ENCODE data around the gene RAI1. TPM values are rescaled to one million over a fixed set of nuclear protein-coding genes. Genes with fewer than 3 reads are reported as not detected.

RAI1 gene
- total RNA-seq, 1 donor: 23.2 TPM

GRCh38 chr17:17680477-17681186, 626 bp upstream of the RAI1 start:
- no peak for DNase-seq (ENCODE audit: low read depth in 2 of 3, low spot score in 2 of 3)

- DNase-seq (ENCODE audit: low read depth in 2 of 3, low spot score in 2 of 3): peak in 2 of 3 donors; percentile 40 to 46
These were observed 560 bp downstream of the RAI1 start for GRCh38 chr17:17681744-17682292.

DNA sequence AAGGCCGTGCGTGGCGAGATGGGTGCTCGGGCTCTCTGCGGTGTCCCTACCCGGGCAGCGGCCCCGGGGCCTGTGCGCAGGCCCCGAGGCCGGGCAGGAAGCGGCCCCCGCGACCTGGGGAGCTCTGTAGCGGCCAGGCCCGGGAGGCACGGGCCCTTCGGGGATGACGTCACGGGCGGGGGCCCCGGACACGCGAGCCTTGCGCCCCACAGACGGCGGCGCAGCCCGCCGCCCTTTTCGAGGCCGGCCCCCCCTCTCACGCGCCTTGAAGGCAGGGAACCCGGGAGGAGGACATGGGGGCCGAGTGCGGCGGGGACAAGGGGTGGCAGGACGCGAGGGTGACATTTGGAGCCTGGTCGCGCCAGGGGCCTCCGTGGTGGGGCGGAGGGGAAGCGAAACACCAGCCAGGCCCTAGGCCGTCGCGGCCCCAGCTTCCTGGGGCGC, 1.1 kb downstream of the RAI1 start:
- peak in 2 of 3 donors; percentile 42 to 57 for DNase-seq (ENCODE audit: low read depth in 2 of 3, low spot score in 2 of 3)

DNA sequence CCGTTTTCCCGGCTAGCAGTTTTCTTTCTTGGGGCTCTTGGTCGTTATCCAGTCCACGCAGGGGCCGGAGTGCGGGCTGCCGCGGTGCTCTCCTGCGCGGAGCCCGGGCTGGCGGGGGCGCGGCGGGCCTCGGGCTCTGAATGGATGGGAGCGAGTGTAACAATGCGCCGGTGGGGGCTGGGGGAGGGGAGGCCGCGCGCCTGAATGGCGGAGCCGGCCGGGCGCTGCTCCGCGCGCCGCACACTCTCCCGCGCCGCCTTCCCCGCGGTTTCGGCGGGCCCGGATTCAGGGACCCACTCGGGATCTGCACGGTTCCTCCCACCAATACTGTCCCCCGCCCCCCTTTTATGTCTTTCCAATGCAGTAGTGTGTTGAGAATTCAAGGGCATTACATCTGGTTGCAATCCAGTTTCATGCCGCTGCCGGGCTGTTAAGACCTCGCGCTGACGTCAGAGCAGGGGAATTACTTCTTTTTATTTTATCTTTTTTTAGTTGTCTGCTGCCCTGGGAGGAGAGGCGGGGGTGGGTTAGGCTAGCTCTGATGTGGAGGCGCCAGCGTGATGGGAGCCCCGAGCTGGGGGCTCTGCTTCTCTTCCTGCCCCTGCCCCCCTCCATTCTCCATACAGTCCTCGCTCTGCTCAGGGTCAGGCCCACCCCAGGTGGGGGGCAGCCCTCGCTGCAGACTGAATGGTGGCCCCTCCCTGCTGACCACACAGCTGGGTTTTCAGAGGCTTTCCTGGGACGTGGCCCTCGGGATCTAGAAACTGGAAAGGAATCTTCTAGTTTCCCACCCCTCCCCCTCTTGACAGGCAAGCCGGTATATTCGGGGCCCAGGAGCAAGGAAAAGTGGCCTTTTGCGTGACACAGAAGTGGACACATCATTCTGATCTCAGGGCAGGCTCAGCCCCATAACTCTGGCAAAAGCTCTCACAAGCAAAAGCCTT, 1.8 kb downstream of the RAI1 start:
- DNase-seq (ENCODE audit: low read depth in 2 of 3, low spot score in 2 of 3): peak; percentile 54 to 75 (median 67)

- DNase-seq (ENCODE audit: low read depth in 2 of 3, low spot score in 2 of 3): no peak
These were observed 2.6 kb downstream of the RAI1 start for GRCh38 chr17:17683710-17684365.

GRCh38 chr17:17684906-17685774, 3.9 kb downstream of the RAI1 start:
- no peak for DNase-seq (ENCODE audit: low read depth in 2 of 3, low spot score in 2 of 3)

- peak in 2 of 3 donors; percentile 42 to 43 for DNase-seq (ENCODE audit: low read depth in 2 of 3, low spot score in 2 of 3)
These were observed 4.6 kb downstream of the RAI1 start for GRCh38 chr17:17685775-17686291.

- DNase-seq (ENCODE audit: low read depth in 2 of 3, low spot score in 2 of 3): no peak
These were observed 8.1 kb downstream of the RAI1 start for GRCh38 chr17:17689312-17689711.

DNA sequence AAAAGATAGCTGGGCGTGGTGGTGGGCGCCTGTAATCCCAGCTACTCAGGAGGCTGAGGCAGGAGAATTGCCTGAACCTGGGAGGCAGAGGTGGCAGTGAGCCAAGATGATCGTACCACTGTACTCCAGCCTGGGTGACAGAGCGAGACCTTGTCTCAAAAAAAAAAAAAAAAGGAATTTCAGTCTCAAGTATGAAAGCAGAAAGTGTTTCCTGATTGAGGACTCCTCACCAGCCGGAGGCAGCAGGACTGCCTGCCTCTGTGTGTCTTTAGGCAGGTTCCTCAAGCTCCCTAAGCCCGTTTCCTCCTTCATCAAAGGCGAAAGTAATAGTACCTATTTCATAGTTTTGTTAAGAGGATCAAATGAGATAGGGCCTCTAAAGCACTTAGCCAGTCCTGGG, 9.0 kb downstream of the RAI1 start:
- DNase-seq (ENCODE audit: low read depth in 2 of 3, low spot score in 2 of 3): peak in 1 of 3 donors; percentile 29

- no peak for DNase-seq (ENCODE audit: low read depth in 2 of 3, low spot score in 2 of 3)
These were observed 10.4 kb downstream of the RAI1 start for GRCh38 chr17:17691468-17692263.

DNA sequence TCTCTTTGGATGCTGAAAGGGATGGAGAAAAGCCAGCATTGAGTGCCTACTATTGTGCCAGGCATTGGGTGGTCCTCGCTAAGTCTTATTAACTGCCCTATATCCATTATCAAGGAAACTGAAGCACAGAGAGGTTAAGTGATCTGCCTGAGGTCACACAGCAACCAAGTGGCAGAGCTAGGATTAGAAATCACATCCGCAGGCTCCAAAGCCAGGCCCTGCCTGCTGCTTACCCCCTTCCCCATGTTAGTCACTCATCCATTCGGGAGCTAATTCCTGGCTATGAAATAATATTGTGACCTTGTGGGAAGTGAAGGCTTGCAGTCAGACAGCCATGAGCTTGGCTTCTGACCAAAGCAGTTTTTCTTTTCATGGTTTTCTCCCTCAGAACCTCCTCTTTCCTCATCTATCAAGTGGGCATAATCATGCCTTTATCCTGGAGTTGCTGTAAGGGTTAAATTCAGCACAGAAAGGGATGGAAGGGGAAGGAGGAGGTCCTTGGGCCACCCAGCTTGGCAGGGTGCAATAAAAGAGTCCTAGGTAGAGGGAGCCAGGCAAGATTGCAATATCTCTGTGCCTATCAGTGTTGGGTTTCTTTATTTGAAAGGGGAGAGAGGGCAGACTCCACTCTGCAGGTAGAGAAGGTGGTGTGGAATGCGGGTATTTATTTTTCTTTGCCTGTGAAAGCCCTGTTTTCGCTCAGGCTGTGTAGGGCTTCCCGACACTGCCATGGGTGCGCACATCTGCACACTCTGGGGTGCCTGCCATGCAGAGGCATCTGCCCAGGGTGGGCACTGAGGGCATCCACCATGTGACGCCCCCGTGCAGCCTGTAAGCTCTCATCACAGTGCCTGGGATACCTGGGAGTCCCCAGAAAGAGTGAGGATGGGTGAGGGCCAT, 11.3 kb downstream of the RAI1 start:
- DNase-seq (ENCODE audit: low read depth in 2 of 3, low spot score in 2 of 3): no peak

- DNase-seq (ENCODE audit: low read depth in 2 of 3, low spot score in 2 of 3): peak in 2 of 3 donors; percentile 27 to 44
These were observed 12.3 kb downstream of the RAI1 start for GRCh38 chr17:17693253-17694168.

- DNase-seq (ENCODE audit: low read depth in 2 of 3, low spot score in 2 of 3): peak; percentile 57 to 95 (median 94)
These were observed 13.2 kb downstream of the RAI1 start for GRCh38 chr17:17694169-17695081.

GRCh38 chr17:17696085-17696484, 14.8 kb downstream of the RAI1 start:
- DNase-seq (ENCODE audit: low read depth in 2 of 3, low spot score in 2 of 3): no peak

GRCh38 chr17:17696882-17697633, 15.8 kb downstream of the RAI1 start:
- no peak for DNase-seq (ENCODE audit: low read depth in 2 of 3, low spot score in 2 of 3)

Measured in hematopoietic multipotent progenitor cell (in vitro differentiated cells).